GM12878 (cell line): Measurements from ENCODE around the gene SLC22A23.

Experiments used
- BHLHE40 ChIP-seq, 2 experiments: fragments of 450-650 bp in 1 of 2; IDR thresholded peaks; 2 replicates each; pipeline ENCODE4 v1.6.1; 2011 to 2017; ENCODE audit warnings: low read depth in 2 of 2, borderline replicate concordance in 1 of 2, improper control_type of control experiment in 1 of 2, low read length in 1 of 2, mild to moderate bottlenecking in 1 of 2
- EZH2 ChIP-seq: IDR thresholded peaks from 2 replicates; pipeline ENCODE4 v1.6.1; 2012; ENCODE audit warnings: low read depth, mild to moderate bottlenecking, control low read depth, inconsistent platforms, low read length, borderline replicate concordance; ENCODE audit not compliant: control insufficient read depth
- KDM1A ChIP-seq: fragments of 200-600 bp; sonication (generic); IDR thresholded peaks from 2 replicates; pipeline ENCODE4 v1.6.1; 2016; ENCODE audit warnings: borderline replicate concordance
- POLR2A ChIP-seq: IDR thresholded peaks from 2 replicates; pipeline ENCODE4 v1.6.1; 2011; ENCODE audit warnings: low read depth, mild to moderate bottlenecking, low read length
- POLR2AphosphoS5 ChIP-seq: IDR thresholded peaks from 2 replicates; pipeline ENCODE4 v1.6.1; 2011; ENCODE audit warnings: mild to moderate bottlenecking, low read length, inconsistent platforms
- SMC3 ChIP-seq: IDR thresholded peaks from 2 replicates; pipeline ENCODE4 v1.6.1; 2011; ENCODE audit warnings: low read length, improper control_type of control experiment, borderline replicate concordance
- STAT3 ChIP-seq: IDR thresholded peaks from 2 replicates; pipeline ENCODE4 v1.6.1; 2011; ENCODE audit warnings: low read depth, low read length, improper control_type of control experiment
- ZNF622 ChIP-seq: fragments of 450-650 bp; IDR thresholded peaks from 2 replicates; pipeline ENCODE4 v1.6.1; 2017; ENCODE audit warnings: mild to moderate bottlenecking, inconsistent platforms
- TF ChIP-seq, protein P1 (sequence below), 3 experiments: IDR thresholded peaks in 2 of 3; conservative IDR thresholded peaks in 1 of 3; 2 replicates each; pipeline ENCODE4 v1.5.1; 2011; ENCODE audit warnings: low read depth in 3 of 3, low read length in 3 of 3, mild to moderate bottlenecking in 3 of 3, control low read depth in 2 of 3, moderate library complexity in 2 of 3, inconsistent platforms in 1 of 3, mixed read lengths in 1 of 3; ENCODE audit not compliant: control insufficient read depth in 2 of 3, insufficient read depth in 1 of 3; ENCODE audit errors: extremely low read depth in 1 of 3
- TF ChIP-seq, protein P2 (sequence below): IDR thresholded peaks from 2 replicates; pipeline ENCODE4 v1.6.1; 2012; ENCODE audit warnings: mild to moderate bottlenecking, low read depth, low read length

DNA sequence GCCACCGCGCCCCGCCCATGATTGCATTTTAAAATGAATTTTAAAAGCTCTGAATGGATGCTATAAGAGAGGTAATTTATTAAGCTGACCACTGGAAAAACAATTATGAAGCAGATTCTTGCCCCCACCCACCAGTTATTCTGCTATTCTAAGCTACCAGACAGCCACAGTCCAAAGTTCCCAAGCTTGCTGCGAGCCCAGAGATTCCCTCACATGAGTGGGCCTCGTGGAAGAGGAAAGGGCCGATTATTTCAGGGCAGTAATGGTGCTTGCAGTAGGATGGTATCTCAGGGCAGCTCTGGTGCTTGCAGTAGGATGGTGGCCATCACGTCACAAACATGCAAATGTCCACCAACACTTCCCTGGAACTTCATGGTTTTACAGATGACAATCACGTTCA lies 56.7 kb downstream of the SLC22A23 start:
- TF ChIP-seq POLR2AphosphoS5 (no peak), KDM1A (no peak), ZNF622 (no peak), STAT3 (no peak), BHLHE40 (IDR thresholded peaks at IDR 0.05; ENCODE audit: borderline replicate concordance in 1 of 2, low read depth in 2 of 2, low read length in 1 of 2) (no peak), SMC3 (no peak), EZH2 (no peak), POLR2A (no peak)
- TF ChIP-seq, protein P1, sequence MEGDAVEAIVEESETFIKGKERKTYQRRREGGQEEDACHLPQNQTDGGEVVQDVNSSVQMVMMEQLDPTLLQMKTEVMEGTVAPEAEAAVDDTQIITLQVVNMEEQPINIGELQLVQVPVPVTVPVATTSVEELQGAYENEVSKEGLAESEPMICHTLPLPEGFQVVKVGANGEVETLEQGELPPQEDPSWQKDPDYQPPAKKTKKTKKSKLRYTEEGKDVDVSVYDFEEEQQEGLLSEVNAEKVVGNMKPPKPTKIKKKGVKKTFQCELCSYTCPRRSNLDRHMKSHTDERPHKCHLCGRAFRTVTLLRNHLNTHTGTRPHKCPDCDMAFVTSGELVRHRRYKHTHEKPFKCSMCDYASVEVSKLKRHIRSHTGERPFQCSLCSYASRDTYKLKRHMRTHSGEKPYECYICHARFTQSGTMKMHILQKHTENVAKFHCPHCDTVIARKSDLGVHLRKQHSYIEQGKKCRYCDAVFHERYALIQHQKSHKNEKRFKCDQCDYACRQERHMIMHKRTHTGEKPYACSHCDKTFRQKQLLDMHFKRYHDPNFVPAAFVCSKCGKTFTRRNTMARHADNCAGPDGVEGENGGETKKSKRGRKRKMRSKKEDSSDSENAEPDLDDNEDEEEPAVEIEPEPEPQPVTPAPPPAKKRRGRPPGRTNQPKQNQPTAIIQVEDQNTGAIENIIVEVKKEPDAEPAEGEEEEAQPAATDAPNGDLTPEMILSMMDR (IDR thresholded peaks at IDR 0.05 in 2 of 3, conservative IDR thresholded peaks at IDR 0.05 in 1 of 3; ENCODE audit: control insufficient read depth in 2 of 3, extremely low read depth in 1 of 3, insufficient read depth in 1 of 3, low read depth in 3 of 3, low read length in 3 of 3): no peak
- TF ChIP-seq, protein P2, sequence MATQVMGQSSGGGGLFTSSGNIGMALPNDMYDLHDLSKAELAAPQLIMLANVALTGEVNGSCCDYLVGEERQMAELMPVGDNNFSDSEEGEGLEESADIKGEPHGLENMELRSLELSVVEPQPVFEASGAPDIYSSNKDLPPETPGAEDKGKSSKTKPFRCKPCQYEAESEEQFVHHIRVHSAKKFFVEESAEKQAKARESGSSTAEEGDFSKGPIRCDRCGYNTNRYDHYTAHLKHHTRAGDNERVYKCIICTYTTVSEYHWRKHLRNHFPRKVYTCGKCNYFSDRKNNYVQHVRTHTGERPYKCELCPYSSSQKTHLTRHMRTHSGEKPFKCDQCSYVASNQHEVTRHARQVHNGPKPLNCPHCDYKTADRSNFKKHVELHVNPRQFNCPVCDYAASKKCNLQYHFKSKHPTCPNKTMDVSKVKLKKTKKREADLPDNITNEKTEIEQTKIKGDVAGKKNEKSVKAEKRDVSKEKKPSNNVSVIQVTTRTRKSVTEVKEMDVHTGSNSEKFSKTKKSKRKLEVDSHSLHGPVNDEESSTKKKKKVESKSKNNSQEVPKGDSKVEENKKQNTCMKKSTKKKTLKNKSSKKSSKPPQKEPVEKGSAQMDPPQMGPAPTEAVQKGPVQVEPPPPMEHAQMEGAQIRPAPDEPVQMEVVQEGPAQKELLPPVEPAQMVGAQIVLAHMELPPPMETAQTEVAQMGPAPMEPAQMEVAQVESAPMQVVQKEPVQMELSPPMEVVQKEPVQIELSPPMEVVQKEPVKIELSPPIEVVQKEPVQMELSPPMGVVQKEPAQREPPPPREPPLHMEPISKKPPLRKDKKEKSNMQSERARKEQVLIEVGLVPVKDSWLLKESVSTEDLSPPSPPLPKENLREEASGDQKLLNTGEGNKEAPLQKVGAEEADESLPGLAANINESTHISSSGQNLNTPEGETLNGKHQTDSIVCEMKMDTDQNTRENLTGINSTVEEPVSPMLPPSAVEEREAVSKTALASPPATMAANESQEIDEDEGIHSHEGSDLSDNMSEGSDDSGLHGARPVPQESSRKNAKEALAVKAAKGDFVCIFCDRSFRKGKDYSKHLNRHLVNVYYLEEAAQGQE: no peak
